ENCODE data around the gene POLA1.
"Not testable (repeated sequence)": the region's sequence is repeated elsewhere in the genome, so short reads cannot be mapped to it uniquely, and the experiment has no call there.

POLA1 gene

DNA sequence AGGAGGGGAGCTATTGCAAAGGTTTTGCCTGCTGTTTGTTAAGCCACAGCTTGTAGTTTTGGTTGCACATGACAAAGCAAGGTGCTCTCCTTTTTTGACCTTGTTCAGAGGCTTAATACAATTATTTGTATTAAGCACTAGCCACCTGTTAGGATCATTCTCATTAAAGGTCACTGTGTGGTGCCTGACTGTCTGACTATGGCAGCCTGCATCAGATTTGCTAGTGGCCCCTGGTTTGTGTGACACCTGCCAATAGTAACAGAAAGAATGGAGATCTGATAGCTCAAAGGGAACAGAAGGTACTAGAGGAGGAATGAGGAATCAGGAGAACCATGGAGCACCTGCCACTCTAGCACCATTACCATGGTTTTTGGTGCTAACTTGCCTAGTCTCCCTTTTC lies 102.5 kb downstream of the POLA1 start:
- no peak for DNase-seq (ENCODE audit: low spot score)

DNA sequence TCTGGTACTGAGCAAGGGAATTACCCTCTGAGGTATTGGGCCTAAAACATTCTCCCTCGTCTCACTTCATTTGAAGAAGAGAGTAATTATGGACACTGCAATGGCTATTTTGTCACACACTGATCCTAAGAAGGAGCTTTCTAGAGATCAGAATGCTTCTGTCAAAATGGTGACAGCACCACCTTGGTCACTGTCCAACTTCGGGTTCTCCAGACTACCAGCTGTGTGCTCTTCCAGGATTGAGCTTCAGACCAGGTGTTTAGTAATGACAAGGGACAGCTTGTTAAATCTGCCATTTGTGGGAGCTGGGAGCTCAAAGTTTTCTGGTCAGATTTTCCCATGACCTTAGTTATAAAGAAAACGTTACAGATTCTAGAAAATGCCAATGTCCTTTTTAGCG lies 105.4 kb downstream of the POLA1 start:
- DNase-seq (ENCODE audit: low spot score): no peak

DNA sequence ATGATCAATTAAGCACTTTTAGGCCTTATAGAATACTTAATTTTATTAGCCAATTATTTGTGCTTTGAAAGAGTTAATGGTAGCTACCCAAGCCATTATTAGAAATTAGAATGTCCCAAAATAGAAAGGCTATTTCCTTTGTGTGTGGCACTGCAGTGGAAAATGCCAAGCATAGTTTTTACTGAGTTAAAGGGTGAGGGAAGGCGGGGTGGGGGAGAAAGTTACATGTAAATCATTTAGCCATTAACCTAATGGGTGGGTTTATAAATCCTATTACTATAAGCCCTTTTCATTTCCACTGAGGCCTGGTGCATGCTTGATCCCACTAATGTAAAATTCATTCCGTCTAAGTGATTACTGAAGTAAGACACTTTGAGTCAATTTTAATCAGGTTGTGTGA lies 105.8 kb downstream of the POLA1 start:
- no peak for DNase-seq (ENCODE audit: low spot score)

DNA sequence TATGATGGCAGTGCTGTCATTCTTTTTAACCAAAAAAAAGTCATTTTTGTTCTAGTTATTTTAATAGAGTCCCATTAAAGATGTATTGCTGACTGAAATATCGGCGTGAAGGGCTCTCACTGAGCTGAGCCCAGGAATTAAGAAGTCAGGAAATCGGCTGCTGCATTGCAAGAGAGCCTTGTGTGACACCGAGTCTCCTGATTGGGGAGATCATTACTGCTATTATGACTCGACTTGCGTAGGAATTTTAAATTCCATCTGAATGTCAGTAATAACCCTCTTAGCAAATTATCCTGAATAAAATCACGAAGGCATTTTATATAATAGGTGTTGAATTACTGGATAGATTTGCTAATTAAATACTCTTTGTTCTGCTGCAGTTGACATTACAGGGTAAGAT lies 111.5 kb downstream of the POLA1 start:
- no peak for DNase-seq (ENCODE audit: low spot score)

DNA sequence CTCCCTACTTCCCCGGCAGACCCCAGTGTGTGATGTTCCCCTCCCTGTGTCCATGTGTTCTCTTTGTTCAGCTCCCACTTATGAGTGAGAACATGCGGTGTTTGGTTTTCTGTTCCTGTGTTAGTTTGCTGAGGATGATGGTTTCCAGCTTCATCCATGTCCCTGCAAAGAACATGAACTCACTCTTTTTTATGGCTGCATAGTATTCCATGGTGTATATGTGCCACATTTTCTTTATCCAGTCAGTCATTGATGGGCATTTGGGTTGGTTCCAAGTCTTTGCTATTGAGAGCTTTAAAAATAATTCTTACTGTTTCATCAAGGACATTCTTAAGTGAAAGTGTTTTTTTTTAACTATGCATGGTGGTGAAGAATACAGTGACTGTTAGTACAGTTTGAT lies 126.1 kb downstream of the POLA1 start:
- not testable (repeated sequence) for DNase-seq (ENCODE audit: low spot score)

DNA sequence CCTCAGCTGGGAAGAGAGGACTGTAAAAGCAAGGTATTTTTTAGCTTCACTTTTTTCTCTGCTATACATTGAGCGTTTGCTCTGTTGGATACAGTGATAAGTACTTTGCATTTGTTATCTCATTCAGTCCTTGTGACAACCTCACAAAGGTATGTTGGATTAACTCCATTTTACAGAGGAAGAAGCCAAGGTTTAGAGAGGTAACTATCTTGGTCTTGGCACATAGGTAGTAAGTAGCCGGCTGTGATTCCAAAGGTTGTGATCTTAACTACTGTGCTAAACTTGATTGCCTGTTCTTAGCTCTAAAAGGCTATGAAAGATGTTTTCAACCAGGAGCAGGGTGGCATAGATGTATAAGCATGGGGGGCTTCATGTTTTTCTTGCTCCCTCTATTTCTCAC lies 134.4 kb downstream of the POLA1 start:
- no peak for DNase-seq (ENCODE audit: low spot score)

DNA sequence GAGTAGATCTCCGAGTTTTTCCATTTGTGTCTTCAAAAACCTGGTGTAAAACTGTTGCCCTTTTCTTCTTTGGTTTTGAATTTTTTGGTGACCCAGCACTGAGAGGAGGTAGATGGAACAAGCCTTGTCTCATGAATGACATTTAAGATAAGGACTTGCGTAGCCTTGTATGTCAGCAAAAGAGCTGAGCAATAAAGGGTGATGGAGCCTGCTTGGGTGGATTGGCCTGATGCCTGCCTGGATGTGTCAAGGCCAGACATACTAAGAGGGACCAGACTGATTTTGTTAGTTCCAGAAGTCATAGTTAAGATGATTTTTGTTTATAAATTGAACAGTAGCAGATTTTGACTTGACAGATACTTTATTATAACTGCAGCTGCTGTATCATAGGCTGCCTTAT lies 134.9 kb downstream of the POLA1 start:
- DNase-seq (ENCODE audit: low spot score): no peak

DNA sequence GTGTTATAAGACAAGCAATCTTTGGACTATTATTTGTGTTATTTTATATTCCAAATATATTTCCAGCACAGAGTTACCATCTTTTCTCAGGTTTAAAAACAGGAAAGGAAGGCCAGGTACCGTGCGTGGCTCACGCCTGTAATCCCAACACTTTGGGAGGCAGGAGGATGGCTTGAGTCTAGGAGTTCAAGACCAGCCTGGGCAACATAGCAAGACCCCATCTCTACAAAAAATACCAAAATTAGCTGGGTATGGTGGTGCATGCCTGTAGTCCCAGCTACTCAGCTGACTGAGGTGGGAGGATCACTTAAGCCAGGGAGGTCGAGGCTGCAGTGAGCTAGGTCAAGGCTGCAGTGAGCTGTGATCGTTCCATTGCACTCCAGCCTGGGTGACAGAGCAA lies 140.0 kb downstream of the POLA1 start:
- DNase-seq (ENCODE audit: low spot score): no peak

DNA sequence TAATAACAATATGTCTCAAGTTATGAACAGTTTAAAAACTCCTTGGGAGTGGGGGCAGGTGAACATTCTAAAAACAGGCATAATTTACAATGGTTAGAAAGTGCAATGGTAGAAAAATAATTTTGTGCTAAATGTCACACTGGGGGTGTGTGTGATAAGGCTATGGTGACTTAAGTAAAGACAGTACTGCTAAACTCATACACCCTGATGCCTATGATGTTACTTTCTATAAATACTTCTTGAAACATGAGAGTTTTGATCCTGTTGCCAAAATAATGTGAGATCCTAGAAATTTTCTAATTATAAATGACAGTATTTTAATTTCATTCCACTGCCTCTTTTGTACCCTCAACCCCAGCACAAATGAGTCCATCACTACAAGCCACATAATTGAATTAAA lies 144.2 kb downstream of the POLA1 start:
- no peak for DNase-seq (ENCODE audit: low spot score)

DNA sequence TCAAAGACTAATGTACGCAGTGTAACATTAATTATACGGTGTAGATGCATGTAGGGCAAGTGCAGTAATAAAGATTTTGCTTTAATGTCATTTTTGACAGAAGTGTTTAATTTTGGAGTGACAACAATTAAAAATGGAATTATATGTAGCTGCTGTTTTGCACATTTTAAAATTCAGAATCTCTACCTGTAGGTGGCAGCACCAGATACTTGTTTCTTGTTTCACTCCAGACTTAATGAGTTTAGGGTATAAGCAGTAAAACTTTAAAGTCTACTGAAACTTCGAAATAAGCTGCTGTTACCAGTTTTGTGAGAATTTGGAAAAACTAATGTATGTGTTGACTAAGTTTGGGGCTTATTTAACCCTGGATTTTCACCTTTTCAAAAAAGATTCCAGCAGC lies 144.9 kb downstream of the POLA1 start:
- DNase-seq (ENCODE audit: low spot score): no peak

DNA sequence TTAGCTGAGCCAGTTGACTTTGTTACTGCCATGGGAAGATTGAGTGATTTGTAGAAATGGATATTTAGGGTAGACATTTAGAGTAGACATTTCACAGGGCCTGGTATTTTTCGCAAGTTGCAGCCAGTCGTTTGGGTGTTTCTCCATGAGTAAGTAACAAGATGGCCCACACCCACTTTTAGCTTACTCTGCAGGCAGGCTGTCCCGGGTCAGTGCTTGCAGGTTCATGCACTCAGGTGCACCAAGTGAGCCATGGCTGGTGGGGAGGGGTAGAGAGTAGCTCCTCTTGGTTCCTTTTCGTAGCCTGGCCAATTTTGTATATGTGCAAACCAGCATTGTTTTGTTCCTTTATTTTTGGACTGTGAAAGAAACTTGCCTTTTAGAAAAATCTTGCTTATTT lies 145.6 kb downstream of the POLA1 start:
- no peak for DNase-seq (ENCODE audit: low spot score)

DNA sequence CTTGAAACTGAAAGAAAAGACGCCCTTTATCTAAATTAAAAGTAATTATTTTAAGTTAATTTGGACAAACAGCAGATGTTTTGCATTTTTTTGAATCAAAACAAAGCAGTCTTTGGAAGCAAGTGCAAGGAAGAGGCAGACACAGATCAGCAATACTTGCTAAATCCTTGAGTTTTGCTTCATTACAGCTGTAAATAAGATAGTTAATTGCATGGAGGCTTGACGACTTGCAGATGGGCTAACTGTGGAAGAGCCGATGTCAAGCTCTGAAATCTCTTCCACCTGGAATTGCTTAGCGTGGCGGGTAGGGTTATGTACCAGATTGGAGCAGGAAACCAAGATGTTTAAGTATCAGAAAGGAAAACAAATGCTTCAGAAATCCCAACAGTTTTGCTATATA lies 148.8 kb downstream of the POLA1 start:
- DNase-seq (ENCODE audit: low spot score): no peak

DNA sequence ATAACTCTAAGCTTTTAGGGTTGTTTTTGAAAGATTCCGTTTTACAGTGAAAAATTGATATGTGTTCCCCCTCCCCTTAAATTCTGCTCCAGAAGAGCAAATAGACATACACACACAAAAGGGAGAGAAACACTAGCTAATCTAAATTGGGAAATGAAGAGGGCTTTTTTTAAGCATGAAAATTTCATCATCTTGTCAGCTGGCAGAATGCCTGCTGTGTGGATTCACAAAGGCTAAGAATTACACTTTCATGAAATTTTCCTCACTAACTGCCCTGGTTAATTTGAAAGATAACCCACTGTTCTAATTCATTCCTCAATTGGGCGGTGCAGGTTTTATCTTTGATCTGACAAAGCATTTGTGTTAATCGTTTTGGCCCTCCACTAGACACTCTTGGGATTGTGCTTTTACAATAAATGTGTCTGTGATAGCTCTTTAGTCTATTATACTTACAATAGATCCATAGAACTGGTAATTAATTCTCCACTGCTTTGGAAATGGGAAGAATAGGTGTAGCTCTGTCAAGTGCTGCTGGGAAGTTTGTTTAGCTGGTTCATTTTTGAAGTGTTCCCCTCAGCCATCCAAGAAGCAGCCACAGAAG lies 152.9 kb downstream of the POLA1 start:
- no peak for DNase-seq (ENCODE audit: low spot score)

DNA sequence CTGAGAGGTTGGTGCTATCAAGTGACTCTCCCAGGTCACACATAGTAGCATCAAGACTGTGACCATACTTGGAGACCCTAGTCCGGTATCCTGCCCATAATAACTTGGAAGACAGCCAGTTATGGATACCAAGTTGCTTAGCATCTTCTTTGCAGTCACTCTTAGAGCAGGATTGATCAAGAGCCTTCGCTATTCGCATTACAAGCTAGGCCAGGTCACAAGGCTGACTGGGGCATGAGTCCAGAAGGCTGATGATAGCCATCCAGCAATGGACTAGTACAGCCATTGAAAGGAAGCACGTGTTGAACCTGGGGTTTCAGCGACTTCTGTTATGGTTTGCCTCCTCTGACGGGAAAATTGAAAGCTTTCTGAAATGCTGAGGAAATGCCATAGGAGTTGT lies 157.6 kb downstream of the POLA1 start:
- no peak for DNase-seq (ENCODE audit: low spot score)

DNA sequence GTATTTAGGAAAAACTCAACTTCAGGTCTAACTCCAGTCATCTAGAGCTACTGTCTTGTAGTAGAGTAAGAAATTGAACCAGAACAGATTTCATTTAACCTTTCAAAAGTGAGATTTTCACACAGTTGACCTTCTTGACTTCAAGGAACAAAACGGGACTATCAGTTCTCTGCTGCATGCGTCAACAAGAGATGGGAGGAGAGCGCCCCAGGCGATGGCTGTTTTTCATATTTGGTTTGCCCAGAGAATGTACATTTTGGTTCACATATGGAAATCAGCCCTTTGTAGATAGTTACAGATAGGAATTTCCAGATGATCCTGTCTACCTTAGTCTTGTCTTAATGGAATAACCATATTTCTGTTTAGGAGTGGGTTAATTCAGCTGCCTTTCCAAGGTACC lies 158.1 kb downstream of the POLA1 start:
- DNase-seq (ENCODE audit: low spot score): no peak

DNA sequence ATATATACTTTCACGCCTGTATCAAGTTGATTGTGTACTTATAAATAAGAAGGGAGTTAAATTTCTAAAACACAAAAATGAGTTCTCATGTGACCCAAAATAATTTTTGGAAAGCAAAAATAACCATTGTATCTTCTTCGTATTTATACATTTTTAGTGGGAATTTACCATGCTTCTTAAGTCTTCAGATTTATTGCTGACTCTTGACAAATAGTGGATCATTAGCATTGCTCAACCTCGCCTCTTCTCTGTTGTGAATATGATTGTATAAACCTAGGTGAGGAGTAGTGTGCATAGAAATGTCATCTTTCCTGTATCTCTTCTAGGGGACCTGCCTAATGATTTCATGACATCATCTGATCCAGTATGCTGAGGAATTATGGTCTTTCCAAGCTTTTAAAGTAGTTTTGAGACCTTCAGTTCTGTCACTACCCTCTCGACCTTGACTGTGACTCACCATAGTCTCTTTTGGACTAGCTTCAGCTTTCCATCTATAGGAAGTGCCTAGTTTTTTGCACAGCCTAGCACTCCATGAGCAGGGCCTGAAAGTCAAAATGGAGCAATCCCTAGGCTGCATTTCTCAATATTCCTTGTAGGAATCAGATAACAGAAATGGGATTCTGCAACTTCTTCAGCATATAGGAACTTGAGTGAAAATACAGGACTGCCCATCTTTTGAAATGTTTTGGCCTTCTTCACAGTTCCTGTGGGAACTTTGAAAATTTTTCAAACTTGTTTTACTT lies 164.5 kb downstream of the POLA1 start:
- no peak for DNase-seq (ENCODE audit: low spot score)

DNA sequence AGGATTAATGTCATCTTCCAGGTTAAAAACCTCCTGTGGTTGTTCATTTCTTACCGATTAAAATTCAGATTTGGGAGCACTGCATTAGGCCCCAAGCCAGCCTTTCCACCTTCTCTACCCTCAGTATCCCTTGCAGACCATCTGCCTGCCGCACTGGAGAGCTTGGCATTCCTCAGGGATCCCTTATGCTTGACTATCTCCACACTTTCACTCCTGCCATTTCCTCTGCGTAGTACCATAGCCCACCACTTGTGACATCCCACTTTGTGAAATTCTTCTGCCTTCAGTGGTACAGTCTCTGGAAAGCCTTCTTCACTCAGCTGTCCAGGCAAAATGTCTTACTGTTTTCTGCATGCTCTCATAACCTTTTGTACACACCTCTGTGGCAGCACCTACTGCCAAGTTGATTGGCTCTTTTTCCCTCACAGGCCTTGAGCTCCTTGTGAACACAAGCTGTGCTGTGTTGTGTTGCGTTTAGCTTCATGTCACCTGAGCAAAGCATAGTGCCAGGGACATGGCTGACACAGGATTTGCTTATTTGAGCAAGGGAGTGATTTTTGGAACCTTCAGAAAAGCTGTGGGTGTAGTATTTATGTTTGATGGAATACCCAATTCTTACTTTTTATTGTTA lies 165.6 kb downstream of the POLA1 start:
- DNase-seq (ENCODE audit: low spot score): no peak

DNA sequence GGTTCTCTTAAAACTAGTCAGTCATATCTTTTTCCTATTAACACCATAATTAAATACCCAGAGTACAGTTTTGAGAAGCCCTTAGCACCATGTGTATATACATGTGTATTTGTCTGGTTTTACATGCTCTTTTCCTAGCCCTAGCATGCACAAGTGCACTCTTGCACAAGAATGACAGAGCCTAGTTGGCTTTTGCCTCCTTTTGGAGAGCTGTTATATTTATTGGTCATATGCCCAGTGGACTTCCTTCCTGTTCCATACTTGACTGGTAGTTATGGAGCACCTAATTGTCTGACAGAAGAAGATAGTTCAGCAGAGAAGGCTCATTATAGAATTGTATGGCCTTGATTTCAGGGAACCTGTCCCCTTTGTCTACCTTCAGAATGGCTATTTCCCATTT lies 166.4 kb downstream of the POLA1 start:
- DNase-seq (ENCODE audit: low spot score): no peak

DNA sequence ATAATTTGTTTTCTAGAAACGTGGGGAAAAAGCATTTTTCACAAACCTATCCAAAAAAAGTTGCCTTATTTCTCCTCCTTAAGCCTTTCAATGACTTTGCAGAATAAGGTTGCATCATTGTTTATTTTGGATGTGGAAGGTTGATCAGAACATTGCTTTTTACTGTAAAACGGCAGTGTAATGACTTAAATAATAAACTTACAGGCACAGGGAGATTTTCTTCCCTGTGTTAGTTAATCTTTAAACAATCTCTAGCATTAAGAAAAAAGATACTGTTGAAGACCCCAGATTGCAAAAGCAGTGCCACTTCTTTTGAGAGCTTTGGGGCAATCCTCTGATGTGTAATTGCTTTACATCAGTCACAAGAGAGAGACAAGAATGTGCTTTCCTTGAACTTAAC lies 168.6 kb downstream of the POLA1 start:
- no peak for DNase-seq (ENCODE audit: low spot score)

DNA sequence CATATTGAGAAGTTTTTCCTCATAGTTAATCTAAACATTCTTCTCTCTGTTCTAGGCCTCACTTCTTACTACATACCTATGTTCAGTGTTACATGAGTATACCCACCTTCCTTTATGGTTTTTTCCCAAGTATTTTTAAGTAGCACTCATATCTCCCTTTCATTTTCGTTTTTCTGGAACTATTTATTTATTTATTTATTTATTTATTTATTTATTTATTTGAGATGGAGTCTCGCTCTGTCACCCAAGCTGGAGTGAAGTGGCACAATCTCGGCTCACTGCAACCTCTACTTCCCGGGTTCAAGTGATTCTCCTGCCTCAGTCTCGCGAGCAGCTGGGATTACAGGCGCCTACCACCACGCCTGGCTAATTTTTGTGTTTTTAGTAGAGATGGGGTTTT lies 170.1 kb downstream of the POLA1 start:
- DNase-seq (ENCODE audit: low spot score): not testable (repeated sequence)

DNA sequence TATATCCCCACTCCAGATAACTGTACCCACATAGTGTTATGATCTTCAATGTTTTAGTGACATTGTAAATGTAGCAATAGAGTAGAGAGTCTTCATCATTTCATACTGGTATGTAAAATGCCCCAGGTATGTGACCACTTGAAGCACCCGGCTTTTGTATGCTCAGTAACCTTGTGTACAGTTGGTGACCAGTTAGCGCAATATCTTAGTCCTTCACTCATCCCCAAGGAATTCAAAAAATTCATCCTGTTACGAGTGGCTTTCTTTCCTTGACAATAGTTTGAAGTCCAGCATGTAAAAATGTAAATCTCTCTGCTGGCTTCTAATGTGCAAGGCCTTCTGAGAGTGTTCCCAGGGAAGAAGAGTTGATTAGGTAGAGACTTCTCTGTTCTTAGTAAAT lies 176.4 kb downstream of the POLA1 start:
- no peak for DNase-seq (ENCODE audit: low spot score)

DNA sequence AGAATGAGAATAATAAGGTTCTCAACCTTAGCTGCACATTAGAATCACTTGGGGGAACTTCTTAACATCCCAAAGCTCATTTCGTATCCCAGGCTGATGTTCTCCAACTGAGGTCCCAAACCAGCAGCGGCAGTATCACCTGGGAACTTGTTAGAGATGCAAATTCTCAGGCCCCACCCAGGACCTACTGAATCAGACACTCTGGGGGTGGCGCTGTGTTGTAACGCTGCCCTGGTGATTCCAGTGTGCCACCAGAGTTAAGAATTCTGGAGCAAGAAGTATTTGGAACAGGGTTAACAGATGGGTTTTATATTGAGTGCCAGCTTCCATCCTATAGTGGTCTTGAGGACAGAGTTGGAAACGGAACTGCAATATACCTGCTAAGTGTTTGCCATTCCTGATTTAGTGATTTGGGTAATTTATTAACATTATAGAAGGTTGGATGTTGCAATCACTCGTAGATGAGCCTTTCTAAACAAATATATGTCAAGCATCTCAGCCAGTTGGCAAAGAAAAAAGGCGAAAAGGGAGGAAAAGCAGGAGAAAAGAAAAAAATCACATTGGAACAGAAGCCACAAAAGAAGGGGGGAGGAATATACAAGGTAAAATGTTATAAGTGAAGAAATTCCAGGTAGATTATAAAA lies 181.0 kb downstream of the POLA1 start:
- no peak for DNase-seq (ENCODE audit: low spot score)

Measured in left forelimb (tissue), 1 donor.